H1 (cell line): ENCODE results near the gene ILF2. TPM values are rescaled to one million over a fixed set of nuclear protein-coding genes. Genes with fewer than 3 reads are reported as not detected.

Experiments
- CTCF ChIA-PET: fragments of 300-600 bp; sonication (Branson Sonifier 250); formaldehyde crosslinking; loops from one replicate; lab custom pipeline; 2021; ENCODE audit not compliant: partially characterized antibody; lab: Charles Lee
- POLR2A ChIA-PET: fragments of 300-600 bp; sonication (Branson Sonifier 250); formaldehyde crosslinking; loops from one replicate; lab custom pipeline; 2021; ENCODE audit warnings: inconsistent platforms; ENCODE audit not compliant: partially characterized antibody; lab: Charles Lee
- DNase-seq, 2 experiments: peaks; one replicate each; pipeline versions ENCODE4 v3.0.0 to v3.0.0-alpha.2; 2010 to 2022; ENCODE audit warnings: low spot score in 2 of 2, low read depth in 1 of 2, mixed read lengths in 1 of 2
- FAIRE-seq: peaks from 2 replicates; lab custom pipeline; 2011; peaks lifted over from hg19 to GRCh38; lab: Jason Lieb, UNC
- H2AFZ ChIP-seq: 2 replicates; pipeline ENCODE4 v1.8.1; 2012; ENCODE audit warnings: low read length, inconsistent platforms
- H2AK5ac ChIP-seq: 2 replicates; pipeline ENCODE4 v1.6.1; 2013; ENCODE audit warnings: low read depth, low read length
- H2BK120ac ChIP-seq: replicated peaks from 2 replicates; pipeline ENCODE3; 2013; ENCODE audit warnings: low read depth, low read length, inconsistent platforms
- H2BK12ac ChIP-seq: 2 replicates; pipeline ENCODE4 v1.6.1; 2013; ENCODE audit warnings: low read depth, low read length
- H2BK15ac ChIP-seq: 2 replicates; pipeline ENCODE4 v1.6.1; 2013; ENCODE audit warnings: low read length
- H2BK20ac ChIP-seq: 2 replicates; pipeline ENCODE4 v1.6.1; 2013; ENCODE audit warnings: low read length
- H2BK5ac ChIP-seq: 2 replicates; pipeline ENCODE4 v1.6.1; 2013; ENCODE audit warnings: low read depth, low read length
- H3K14ac ChIP-seq: 2 replicates; pipeline ENCODE4 v1.6.1; 2013; ENCODE audit warnings: inconsistent platforms; ENCODE audit not compliant: insufficient read length
- H3K18ac ChIP-seq: 2 replicates; pipeline ENCODE4 v1.6.1; 2013; ENCODE audit warnings: low read length; ENCODE audit errors: extremely low read depth
- H3K23ac ChIP-seq: 2 replicates; pipeline ENCODE4 v1.6.1; 2013; ENCODE audit warnings: inconsistent platforms; ENCODE audit not compliant: insufficient read length
- H3K23me2 ChIP-seq: 2 replicates; pipeline ENCODE4 v1.6.1; 2013; ENCODE audit warnings: low read depth, low read length
- H3K27ac ChIP-seq: 2 replicates; pipeline ENCODE4 v1.6.1; 2011; ENCODE audit warnings: low read depth, low read length, inconsistent platforms
- H3K27me3 ChIP-seq, 4 experiments: replicated peaks in 1 of 4; 1 replicate in 1 of 4; 2 replicates in 3 of 4; pipeline versions ENCODE4 v1.6.1 to v1.8.1; 2011 to 2013; ENCODE audit warnings: low read length in 3 of 4, mild to moderate bottlenecking in 3 of 4, inconsistent platforms in 2 of 4, mixed read lengths in 2 of 4, moderate library complexity in 1 of 4; ENCODE audit not compliant: control insufficient read depth in 3 of 4, insufficient read depth in 3 of 4; ENCODE audit errors: extremely low read depth in 1 of 4
- H3K36me3 ChIP-seq, 4 experiments: 2 replicates each; pipeline versions ENCODE4 v1.6.1 to v1.8.1; 2011 to 2013; ENCODE audit warnings: mild to moderate bottlenecking in 4 of 4, low read length in 3 of 4, moderate library complexity in 2 of 4, control low read depth in 1 of 4, inconsistent platforms in 1 of 4; ENCODE audit not compliant: insufficient read depth in 4 of 4, control insufficient read depth in 2 of 4
- H3K4ac ChIP-seq: replicated peaks from 2 replicates; pipeline ENCODE3; 2013; ENCODE audit warnings: low read length, low read depth, mixed read lengths, inconsistent platforms; ENCODE audit not compliant: insufficient read length
- H3K4me1 ChIP-seq, 4 experiments: replicated peaks in 1 of 4; 1 replicate in 1 of 4; 2 replicates in 3 of 4; pipeline versions ENCODE4 v1.6.1 to v1.8.1; 2011 to 2013; ENCODE audit warnings: low read length in 3 of 4, inconsistent platforms in 2 of 4, mixed read lengths in 1 of 4; ENCODE audit not compliant: insufficient read depth in 4 of 4, control insufficient read depth in 3 of 4
- H3K4me2 ChIP-seq, 2 experiments: 2 replicates each; pipeline versions ENCODE4 v1.6.1 to v1.8.1; 2011 to 2013; ENCODE audit warnings: low read depth in 2 of 2, low read length in 2 of 2, control low read depth in 1 of 2, inconsistent platforms in 1 of 2, mild to moderate bottlenecking in 1 of 2; ENCODE audit not compliant: insufficient read depth in 1 of 2
- H3K4me3 ChIP-seq, 4 experiments: fragments of 200-600, 300-600 bp in 1 of 4; sonication (generic), shearing (Covaris generic), sonication (Bioruptor Twin) in 1 of 4; 2 replicates each; pipeline versions ENCODE4 v1.5.1 to v1.8.1; 2011 to 2016; ENCODE audit warnings: low read length in 4 of 4, low read depth in 3 of 4, control low read depth in 2 of 4, inconsistent platforms in 2 of 4, mild to moderate bottlenecking in 2 of 4, mixed read lengths in 1 of 4, moderate library complexity in 1 of 4; ENCODE audit not compliant: insufficient read depth in 2 of 4; ENCODE audit errors: extremely low read depth in 1 of 4
- H3K56ac ChIP-seq: replicated peaks from 2 replicates; pipeline ENCODE3; 2013; ENCODE audit warnings: low read depth, mild to moderate bottlenecking, mixed read lengths, low read length, inconsistent platforms; ENCODE audit not compliant: insufficient read length
- H3K79me1 ChIP-seq: 2 replicates; pipeline ENCODE4 v1.6.1; 2013; ENCODE audit warnings: low read depth, low read length, control low read depth
- H3K79me2 ChIP-seq, 2 experiments: 2 replicates each; pipeline versions ENCODE4 v1.6.1 to v1.8.1; 2012 to 2013; ENCODE audit warnings: low read length in 2 of 2, mild to moderate bottlenecking in 2 of 2, inconsistent platforms in 1 of 2; ENCODE audit not compliant: insufficient read depth in 2 of 2, control insufficient read depth in 1 of 2
- H3K9ac ChIP-seq, 4 experiments: replicated peaks in 1 of 4; 1 replicate in 1 of 4; 2 replicates in 3 of 4; pipeline versions ENCODE4 v1.6.1 to v1.8.1; 2011 to 2013; ENCODE audit warnings: low read depth in 3 of 4, low read length in 3 of 4, control low read depth in 2 of 4, mild to moderate bottlenecking in 2 of 4, moderate library complexity in 2 of 4, inconsistent platforms in 1 of 4; ENCODE audit errors: extremely low read depth in 1 of 4
- H3K9me3 ChIP-seq, 2 experiments: 2 replicates each; pipeline versions ENCODE4 v1.6.1 to v1.8.1; 2012 to 2013; ENCODE audit warnings: mild to moderate bottlenecking in 2 of 2, moderate library complexity in 2 of 2, control low read depth in 1 of 2, inconsistent platforms in 1 of 2, low read depth in 1 of 2, low read length in 1 of 2, mixed read lengths in 1 of 2; ENCODE audit not compliant: insufficient read depth in 2 of 2
- H4K20me1 ChIP-seq, 2 experiments: replicated peaks in 1 of 2; 2 replicates each; pipeline versions ENCODE3 to v1.8.1; 2011 to 2013; ENCODE audit warnings: inconsistent platforms in 2 of 2, low read length in 2 of 2, mild to moderate bottlenecking in 1 of 2; ENCODE audit not compliant: insufficient read depth in 2 of 2, control insufficient read depth in 1 of 2
- H4K5ac ChIP-seq: 2 replicates; pipeline ENCODE4 v1.6.1; 2013; ENCODE audit warnings: low read length, low read depth, mixed read lengths, inconsistent platforms; ENCODE audit not compliant: insufficient read length
- H4K8ac ChIP-seq: 2 replicates; pipeline ENCODE4 v1.8.0; 2013; ENCODE audit warnings: mild to moderate bottlenecking, moderate library complexity, low read length, inconsistent platforms; ENCODE audit not compliant: insufficient read depth; ENCODE audit errors: extremely low read depth
- H4K91ac ChIP-seq: replicated peaks from 2 replicates; pipeline ENCODE3; 2013; ENCODE audit warnings: low read length, mixed read lengths, inconsistent platforms; ENCODE audit not compliant: insufficient read length
- RAD21 ChIP-seq, 2 experiments: IDR thresholded peaks in 1 of 2; conservative IDR thresholded peaks in 1 of 2; 2 replicates each; pipeline ENCODE4 v1.6.1; 2011; ENCODE audit warnings: low read depth in 2 of 2, low read length in 2 of 2, improper control_type of control experiment in 1 of 2, inconsistent platforms in 1 of 2, mild to moderate bottlenecking in 1 of 2, moderate library complexity in 1 of 2
- WGBS, 2 experiments: shearing (Covaris generic) in 1 of 2; methylation state at CpG; one replicate each; pipeline versions ENCODE4 v1.1.6 to v1.1.7; 2013 to 2015; ENCODE audit warnings: low lambda C conversion rate in 2 of 2, mixed read lengths in 2 of 2, inconsistent platforms in 1 of 2, low coverage in 1 of 2, missing lambda C conversion rate in 1 of 2; ENCODE audit not compliant: insufficient replicate concordance in 2 of 2, insufficient coverage in 1 of 2, insufficient read length in 1 of 2; ENCODE audit errors: extremely low coverage in 1 of 2, missing lambda C conversion rate in 1 of 2; 5-methylcytosine and 5-hydroxymethylcytosine counted together
- polyA plus RNA-seq, 7 experiments: library from polyadenylated mRNA; depleted of rRNA in 3 of 7; stranded (reverse) in 5 of 7; unstranded in 2 of 7; fragments of >200 nt in 5 of 7; fragments of 200-250 nt in 2 of 7; gene quantifications; 1 replicate in 5 of 7; 2 replicates in 1 of 7; 4 replicates in 1 of 7; pipeline versions ENCODE4 v1.2.1 to v1.2.3, GENCODE V29; 2011 to 2013; ENCODE audit warnings: missing spikeins in 2 of 7, mixed read lengths in 2 of 7
- total RNA-seq: library from RNA; stranded (reverse); fragmentation: NEBNext Ultra II Directional; extraction: Animal tissue kit (Norgen Biotek cat#: 25700); gene quantifications from 2 replicates; pipeline ENCODE4 v1.2.1, GENCODE V29; 2021

The ILF2 gene
- total and polyA plus RNA-seq, 2 of the 8 experiments (the other 6 are each of a cell fraction or from before 2014, with no cell fraction given) = 389 to 474 TPM

- no peak overlapping the region for H2AFZ ChIP-seq
- H3K36me3 ChIP-seq = peaks cover 0 to 3% (median 0%) of the 10 kb centered on the region in 4 experiments; a peak in 3 of 8 replicates
- H3K23ac ChIP-seq = no peak overlapping the region
- H3K4me2 ChIP-seq = no peak overlapping the region
- no peak overlapping the region for H4K91ac ChIP-seq
- no peaks in the 10 kb centered on the region for H4K20me1 ChIP-seq
- H4K8ac ChIP-seq = no peak overlapping the region
- no peak for FAIRE-seq
- TF ChIP-seq RAD21 (IDR thresholded peaks at IDR 0.05 in 1 of 2, conservative IDR thresholded peaks at IDR 0.05 in 1 of 2; ENCODE audit: low read depth in 2 of 2, low read length in 2 of 2) = no peak
- no peak overlapping the region for H4K5ac ChIP-seq
- H3K79me2 ChIP-seq = no peaks in the 10 kb centered on the region
- WGBS, 2 experiments = 91% methylated on average over 2 of the region's 2 CpGs; no CpG with 5 or more reads in 1 of the 2 experiments
- no peak overlapping the region for H2BK5ac ChIP-seq
- H3K14ac ChIP-seq = no peak overlapping the region
- H3K9ac ChIP-seq = no peak overlapping the region
- no peak overlapping the region for H3K4ac ChIP-seq
- peak overlapping the region; percentile 48; the same call in 1 of the 2 replicates for H2BK20ac ChIP-seq
- H3K79me1 ChIP-seq = no peaks in the 10 kb centered on the region
- no peak overlapping the region for H3K27ac ChIP-seq
- peaks cover 3% of the 10 kb centered on the region for H3K23me2 ChIP-seq
- H2BK12ac ChIP-seq = 0 out of 2 replicates have a peak overlapping the region, but pooled peaks have one; percentile 60
- peaks cover 0 to 21% (median 12%) of the 10 kb centered on the region in 4 experiments; a peak in 6 of 7 replicates for H3K4me1 ChIP-seq
- DNase-seq = no peak
- peak overlapping the region; percentile 61; the same call in 1 of the 2 replicates for H2BK15ac ChIP-seq
- H3K27me3 ChIP-seq = no peaks in the 10 kb centered on the region; a peak in 1 of 7 replicates
- H3K18ac ChIP-seq = no peak overlapping the region
- ChIA-PET CTCF (interaction anchor here (0.8 to 15.9 kb wide), 16 partner anchors 7 to 260 kb away, joined by 3 to 224 read pairs (median 12); partner anchors contain the start of genes S100A1, S100A13, S100A2 and S100A4), POLR2A (interaction anchor here (0.6 to 15.3 kb wide), 6 partner anchors 14 to 228 kb away, joined by 3 to 261 read pairs (median 4); partner anchors contain the start of genes CHTOP, S100A1 and S100A13)
- H2BK120ac ChIP-seq = no peak overlapping the region
- H3K9me3 ChIP-seq = no peaks in the 10 kb centered on the region
- H3K56ac ChIP-seq = no peak overlapping the region
- H3K4me3 ChIP-seq = no peak overlapping the region
- no peak overlapping the region for H2AK5ac ChIP-seq
Measured at GRCh38 chr1:153614189-153614900, 56.4 kb downstream of the ILF2 start.
